Measurements from ENCODE around the gene SFRP4.
A peak's percentile ranks its signal among the peaks of the same experiment; 100 is the strongest.

SFRP4 gene

DNA sequence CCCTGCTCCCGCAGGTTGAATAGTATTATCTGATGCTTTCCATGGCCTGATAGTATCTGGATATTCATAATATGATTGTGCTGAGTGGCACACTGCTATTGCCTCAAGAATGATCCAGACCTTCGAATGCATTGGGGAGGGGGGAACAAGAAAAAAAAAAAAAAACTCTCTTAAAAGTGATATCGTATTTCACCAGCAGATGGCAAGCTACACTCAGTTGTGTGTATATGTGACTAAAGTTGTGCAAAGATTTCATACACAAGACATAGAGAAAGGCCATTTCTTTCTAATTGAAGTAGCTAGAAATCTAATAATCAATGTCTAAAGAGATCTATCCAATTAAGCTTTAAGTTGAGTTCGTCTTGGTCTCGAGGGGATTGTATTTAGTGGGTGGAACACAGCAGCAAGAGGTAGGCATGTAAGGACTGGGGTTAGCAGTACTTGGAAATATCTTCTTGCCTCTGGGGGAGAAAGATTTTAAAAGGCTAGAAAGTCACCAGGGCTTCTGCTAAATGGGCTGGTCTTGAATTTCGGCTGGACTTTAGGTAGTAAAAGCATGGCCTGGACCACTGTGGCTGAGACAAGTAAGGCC, 15.3 kb downstream of the SFRP4 start:
- Histone ChIP-seq H3K9ac (ENCODE audit: low read depth, low read length, poor library complexity, severe bottlenecking) (no peak overlapping the region), H3K4me3 (ENCODE audit: low read length, poor library complexity, severe bottlenecking) (no peak overlapping the region), H4K20me1 (ENCODE audit: insufficient read depth, low read length, poor library complexity, severe bottlenecking) (no peaks in the 10 kb centered on the region), H3K9me3 (ENCODE audit: insufficient read depth, low read depth, low read length) (no peaks in the 10 kb centered on the region), H3K36me3 (ENCODE audit: insufficient read depth, low read length) (no peaks in the 10 kb centered on the region), H3K27me3 (ENCODE audit: insufficient read depth, low read length, poor library complexity, severe bottlenecking) (no peaks in the 10 kb centered on the region), H3K4me2 (ENCODE audit: low read depth, low read length, poor library complexity, severe bottlenecking) (no peak overlapping the region), H2AFZ (ENCODE audit: low read length) (0 out of 2 replicates have a peak overlapping the region, but pooled peaks have one; percentile 29), H3K4me1 (ENCODE audit: insufficient read depth, low read length, poor library complexity, severe bottlenecking) (no peaks in the 10 kb centered on the region), H3F3A (ENCODE audit: low read depth) (no peaks in the 10 kb centered on the region), H3K79me2 (ENCODE audit: insufficient read depth, low read length) (no peaks in the 10 kb centered on the region), H3K9me2 (replicated peaks; ENCODE audit: low read depth, low read length) (no peaks in the 10 kb centered on the region)
- TF ChIP-seq EZH2phosphoT487 (IDR thresholded peaks at IDR 0.05; ENCODE audit: borderline replicate concordance) = no peak
- TF ChIP-seq, protein P1, sequence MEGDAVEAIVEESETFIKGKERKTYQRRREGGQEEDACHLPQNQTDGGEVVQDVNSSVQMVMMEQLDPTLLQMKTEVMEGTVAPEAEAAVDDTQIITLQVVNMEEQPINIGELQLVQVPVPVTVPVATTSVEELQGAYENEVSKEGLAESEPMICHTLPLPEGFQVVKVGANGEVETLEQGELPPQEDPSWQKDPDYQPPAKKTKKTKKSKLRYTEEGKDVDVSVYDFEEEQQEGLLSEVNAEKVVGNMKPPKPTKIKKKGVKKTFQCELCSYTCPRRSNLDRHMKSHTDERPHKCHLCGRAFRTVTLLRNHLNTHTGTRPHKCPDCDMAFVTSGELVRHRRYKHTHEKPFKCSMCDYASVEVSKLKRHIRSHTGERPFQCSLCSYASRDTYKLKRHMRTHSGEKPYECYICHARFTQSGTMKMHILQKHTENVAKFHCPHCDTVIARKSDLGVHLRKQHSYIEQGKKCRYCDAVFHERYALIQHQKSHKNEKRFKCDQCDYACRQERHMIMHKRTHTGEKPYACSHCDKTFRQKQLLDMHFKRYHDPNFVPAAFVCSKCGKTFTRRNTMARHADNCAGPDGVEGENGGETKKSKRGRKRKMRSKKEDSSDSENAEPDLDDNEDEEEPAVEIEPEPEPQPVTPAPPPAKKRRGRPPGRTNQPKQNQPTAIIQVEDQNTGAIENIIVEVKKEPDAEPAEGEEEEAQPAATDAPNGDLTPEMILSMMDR (conservative IDR thresholded peaks at IDR 0.05; ENCODE audit: low read length) = peak; percentile 97

DNA sequence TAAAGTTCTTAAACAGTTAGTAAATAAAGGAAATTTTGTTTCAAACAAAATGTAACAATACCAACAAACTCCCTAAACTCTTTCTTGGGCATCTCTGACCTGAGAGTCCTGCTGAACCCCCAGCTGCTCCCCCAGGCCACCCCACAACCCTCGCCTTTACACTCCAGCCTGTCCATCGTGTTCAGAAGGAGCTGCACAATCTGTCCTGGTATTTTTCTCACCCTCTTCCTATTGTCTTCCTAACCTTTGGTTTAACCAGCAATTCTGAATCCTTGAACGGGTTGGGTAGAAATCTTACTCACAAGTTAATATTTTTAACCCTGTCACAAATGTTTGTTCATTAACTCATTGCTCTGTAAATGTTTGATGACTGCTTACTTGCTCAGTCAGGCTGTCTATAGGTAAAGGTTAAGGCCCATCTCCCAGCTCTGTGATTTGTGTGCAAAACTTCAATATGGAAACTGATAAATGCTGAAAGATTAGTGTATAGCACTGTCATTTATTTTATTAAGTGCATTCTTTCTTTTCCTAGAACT, 16.8 kb downstream of the SFRP4 start:
- Histone ChIP-seq H3K9me2 (replicated peaks; ENCODE audit: low read depth, low read length) (no peaks in the 10 kb centered on the region), H3K79me2 (ENCODE audit: insufficient read depth, low read length) (no peaks in the 10 kb centered on the region), H3K27me3 (ENCODE audit: insufficient read depth, low read length, poor library complexity, severe bottlenecking) (no peaks in the 10 kb centered on the region), H3K9me3 (ENCODE audit: insufficient read depth, low read depth, low read length) (no peaks in the 10 kb centered on the region), H3K4me3 (ENCODE audit: low read length, poor library complexity, severe bottlenecking) (no peak overlapping the region), H3K4me1 (ENCODE audit: insufficient read depth, low read length, poor library complexity, severe bottlenecking) (no peaks in the 10 kb centered on the region), H3K4me2 (ENCODE audit: low read depth, low read length, poor library complexity, severe bottlenecking) (no peak overlapping the region), H2AFZ (ENCODE audit: low read length) (no peak overlapping the region), H4K20me1 (ENCODE audit: insufficient read depth, low read length, poor library complexity, severe bottlenecking) (no peaks in the 10 kb centered on the region), H3K36me3 (ENCODE audit: insufficient read depth, low read length) (no peaks in the 10 kb centered on the region), H3F3A (ENCODE audit: low read depth) (no peaks in the 10 kb centered on the region), H3K9ac (ENCODE audit: low read depth, low read length, poor library complexity, severe bottlenecking) (no peak overlapping the region)
- TF ChIP-seq EZH2phosphoT487 (IDR thresholded peaks at IDR 0.05; ENCODE audit: borderline replicate concordance) = no peak
- TF ChIP-seq, protein P1 (conservative IDR thresholded peaks at IDR 0.05; ENCODE audit: low read length) = no peak

DNA sequence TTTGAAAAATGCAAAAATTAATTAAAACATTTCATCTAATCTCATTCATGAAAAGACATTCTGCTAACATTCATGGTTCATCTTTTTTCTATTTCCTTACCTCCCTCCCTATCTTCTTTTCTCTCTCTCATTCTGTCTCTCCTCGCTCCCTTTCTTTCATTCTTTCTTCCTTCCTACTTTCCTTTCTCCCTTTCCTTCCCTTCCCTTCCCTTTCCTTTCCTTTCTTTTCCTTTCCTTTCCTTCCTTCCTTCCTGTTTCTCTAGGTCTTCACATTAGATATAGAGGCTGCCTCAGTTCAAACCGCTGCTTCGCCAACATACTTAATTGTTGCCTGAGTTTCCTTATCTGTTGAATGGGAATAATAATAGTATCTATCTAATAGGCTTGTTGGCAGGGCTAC, 21.9 kb downstream of the SFRP4 start:
- TF ChIP-seq EZH2phosphoT487 (IDR thresholded peaks at IDR 0.05; ENCODE audit: borderline replicate concordance) = no peak
- TF ChIP-seq, protein P1 (conservative IDR thresholded peaks at IDR 0.05; ENCODE audit: low read length) = no peak
- no peaks in the 10 kb centered on the region for H4K20me1 ChIP-seq (ENCODE audit: insufficient read depth, low read length, poor library complexity, severe bottlenecking)
- no peak overlapping the region for H3K4me3 ChIP-seq (ENCODE audit: low read length, poor library complexity, severe bottlenecking)
- no peaks in the 10 kb centered on the region for H3K9me3 ChIP-seq (ENCODE audit: insufficient read depth, low read depth, low read length)
- H3K27me3 ChIP-seq (ENCODE audit: insufficient read depth, low read length, poor library complexity, severe bottlenecking) = no peaks in the 10 kb centered on the region
- H2AFZ ChIP-seq (ENCODE audit: low read length) = no peak overlapping the region
- H3K4me1 ChIP-seq (ENCODE audit: insufficient read depth, low read length, poor library complexity, severe bottlenecking) = no peaks in the 10 kb centered on the region
- no peaks in the 10 kb centered on the region for H3K36me3 ChIP-seq (ENCODE audit: insufficient read depth, low read length)
- no peak overlapping the region for H3K9ac ChIP-seq (ENCODE audit: low read depth, low read length, poor library complexity, severe bottlenecking)
- no peaks in the 10 kb centered on the region for H3K79me2 ChIP-seq (ENCODE audit: insufficient read depth, low read length)
- H3K4me2 ChIP-seq (ENCODE audit: low read depth, low read length, poor library complexity, severe bottlenecking) = no peak overlapping the region
- H3F3A ChIP-seq (ENCODE audit: low read depth) = no peaks in the 10 kb centered on the region
- H3K9me2 ChIP-seq (replicated peaks; ENCODE audit: low read depth, low read length) = no peaks in the 10 kb centered on the region

Data from Loucy (cell line).